PC-3 (cell line): Measurements from ENCODE around the gene FBXO24.

ENCODE experiments used
- CTCF ChIP-seq: fragments of 300-600 bp; sonication (generic); conservative IDR thresholded peaks from 2 replicates; pipeline ENCODE4 v1.5.1; 2017; ENCODE audit warnings: antibody characterized with exemption, low read depth, mild to moderate bottlenecking, low read length
- EZH2 ChIP-seq: fragments of 300-600 bp; sonication (generic); IDR thresholded peaks from one replicate; pipeline ENCODE4 v1.6.1; 2017; ENCODE audit warnings: antibody characterized with exemption, mild to moderate bottlenecking, low read length; ENCODE audit not compliant: unreplicated experiment

GRCh38 chr7:100567031-100567730 is 18.9 kb upstream of the FBXO24 start:
- TF ChIP-seq CTCF (no peak), EZH2 (no peak)
